Activated T-helper 1 cell treated with Interleukin-2 at 50 U/mL for 16 hours (primary cell): ENCODE results near the gene MUC5B.

ENCODE experiments used
- DNase-seq: peaks from one replicate; pipeline ENCODE4 v3.0.0-alpha.2; 2020; ENCODE audit warnings: low read depth

The MUC5B gene

DNA sequence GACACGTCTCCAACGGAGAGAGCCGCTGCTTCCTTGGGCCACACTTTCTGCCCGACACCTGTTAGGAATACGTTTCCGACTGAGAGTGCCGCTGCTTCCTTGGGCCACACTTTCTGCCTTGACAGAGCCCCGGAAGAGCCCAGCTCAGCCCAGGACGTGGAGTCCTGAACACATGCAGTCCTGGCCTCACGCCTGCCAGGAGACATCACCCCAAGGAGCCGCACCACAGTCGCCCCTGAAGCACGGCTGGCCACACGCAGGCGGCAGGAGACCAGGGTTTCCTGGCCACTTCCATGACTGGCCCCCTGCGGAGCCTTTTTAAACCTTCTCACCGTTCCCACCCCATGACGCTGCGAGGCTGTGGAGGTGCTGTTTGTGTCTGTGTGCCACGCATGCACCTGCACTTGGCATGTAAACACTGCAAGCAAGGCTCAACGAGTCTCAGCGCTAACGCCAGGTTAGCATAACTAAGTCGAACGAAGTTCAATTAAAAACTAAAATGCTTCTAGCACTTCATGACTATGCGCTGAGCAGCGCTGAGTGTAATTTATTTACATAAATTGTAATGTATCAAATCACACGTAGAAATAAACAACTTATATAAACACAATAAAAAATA is 77.8 kb downstream of the MUC5B start:
- DNase-seq, result no peak

DNA sequence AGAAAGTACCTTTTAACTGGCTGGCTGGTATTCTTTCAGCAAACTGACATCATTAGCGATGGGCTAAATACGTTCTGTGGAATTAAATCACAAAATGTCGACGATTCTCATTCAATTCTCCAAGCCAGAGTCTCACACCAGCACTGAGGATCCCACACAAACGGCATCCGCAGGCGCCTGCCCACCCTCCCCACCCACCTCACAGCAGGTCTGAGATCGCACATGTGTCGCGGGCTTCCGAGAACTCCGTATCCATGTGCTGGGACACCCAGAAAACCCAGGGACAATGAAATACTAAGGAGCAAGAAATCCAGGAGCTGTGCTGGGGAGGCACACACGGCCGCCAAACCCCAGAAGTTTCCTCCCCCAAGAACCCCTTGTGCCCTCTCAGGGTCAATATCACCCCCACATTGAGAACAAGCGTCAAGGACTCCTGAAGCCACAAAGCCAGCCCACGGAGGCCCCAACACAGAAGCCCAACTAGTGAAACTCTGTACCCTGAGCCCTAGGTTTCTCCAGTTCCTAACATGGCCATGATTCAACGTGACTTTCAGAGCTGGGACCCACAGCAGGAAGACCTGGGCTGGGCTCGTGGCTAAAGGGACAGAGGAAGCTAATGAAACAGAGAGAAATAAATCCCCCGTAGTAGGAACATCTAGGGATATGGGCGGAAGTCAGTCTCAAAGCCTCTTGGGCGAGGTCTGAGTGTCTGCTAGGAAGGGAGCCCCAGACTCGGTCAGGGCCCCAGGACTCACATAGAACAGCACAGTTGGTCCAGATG is 78.5 kb downstream of the MUC5B start:
- DNase-seq, result no peak

DNA sequence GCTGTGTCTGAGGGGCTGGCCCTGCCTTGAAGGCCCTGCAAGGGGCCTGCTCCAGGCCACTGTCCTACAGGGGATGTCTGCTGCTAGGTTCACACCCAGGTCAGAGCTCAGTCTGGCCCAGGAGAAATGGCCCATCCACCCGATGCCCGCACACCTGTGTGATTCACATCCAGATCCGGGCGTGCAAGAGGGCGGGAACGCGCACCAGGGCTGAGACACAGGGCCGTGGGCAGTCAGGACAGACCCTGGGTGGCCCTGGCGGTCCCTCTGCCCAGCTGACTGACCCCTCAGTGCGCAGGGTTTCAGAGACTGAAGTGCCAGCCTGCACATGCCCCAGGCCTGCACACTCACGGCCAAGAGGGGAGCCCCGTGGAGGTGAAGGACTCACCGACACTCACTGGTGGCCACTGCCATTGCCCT is 79.2 kb downstream of the MUC5B start:
- no peak for DNase-seq

DNA sequence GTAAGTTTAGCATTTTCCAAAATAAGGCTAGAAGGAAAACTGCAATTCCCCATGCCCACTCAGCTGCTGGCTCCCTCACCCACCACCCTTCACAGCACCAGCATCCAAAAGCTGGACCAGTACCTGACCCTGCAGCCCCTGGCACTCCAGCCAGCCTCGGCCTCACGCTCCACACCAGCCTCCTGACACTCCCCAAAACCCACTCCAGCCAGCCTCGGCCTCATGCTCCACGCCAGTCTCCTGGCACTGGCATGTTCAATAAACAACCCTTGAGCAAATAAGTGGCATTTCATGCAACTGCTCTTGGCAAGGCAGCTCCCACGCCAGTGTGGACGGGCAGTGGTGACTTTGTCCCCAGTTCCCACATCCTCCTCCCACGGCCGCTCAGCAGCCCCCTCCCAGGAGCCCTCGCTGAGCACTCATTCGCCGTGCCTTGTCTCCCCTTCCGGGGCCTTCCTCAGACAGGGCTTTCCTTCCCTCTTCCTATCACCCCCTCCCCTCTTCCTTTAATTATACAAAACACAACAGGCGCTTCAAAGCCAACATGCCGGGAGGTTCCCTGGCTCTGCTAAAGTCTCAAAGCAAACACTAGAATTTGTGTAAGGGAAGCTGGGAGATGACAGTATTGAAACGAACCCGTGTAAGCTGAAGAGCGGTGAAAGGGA is 79.7 kb downstream of the MUC5B start:
- DNase-seq, result no peak

DNA sequence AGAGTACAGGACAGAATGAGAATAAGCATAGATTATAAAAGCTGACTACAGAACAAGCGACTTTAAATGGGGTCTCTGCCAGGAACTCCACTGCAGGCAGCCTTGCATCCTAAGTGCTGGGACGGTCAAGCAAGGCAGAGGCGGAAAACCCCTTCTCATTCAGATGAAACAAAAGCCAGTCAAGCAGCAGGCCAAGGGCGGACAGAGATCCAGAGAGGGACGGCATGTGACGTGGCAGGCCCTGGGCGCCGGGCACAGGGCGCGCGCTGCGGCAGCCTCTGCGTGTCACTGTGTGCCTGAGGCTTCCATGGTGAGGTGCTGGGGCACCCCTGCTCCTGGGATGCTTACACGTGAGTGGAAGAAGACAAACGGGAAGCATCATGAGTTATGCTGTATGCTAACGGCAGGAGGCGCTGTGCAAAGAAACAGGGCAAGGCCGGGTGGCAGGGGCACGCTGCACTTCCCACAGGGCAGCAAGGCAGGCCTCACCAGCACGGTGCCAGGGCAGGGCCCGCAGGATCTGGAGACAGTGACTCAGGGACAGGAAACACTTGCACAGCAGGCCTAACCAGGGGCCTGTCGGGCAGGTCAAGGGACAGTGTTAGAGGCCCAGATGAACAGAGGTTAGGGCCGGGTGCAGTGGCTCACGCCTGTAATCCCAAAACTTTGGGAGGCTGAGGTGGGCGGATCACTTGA is 80.4 kb downstream of the MUC5B start:
- DNase-seq, result no peak

DNA sequence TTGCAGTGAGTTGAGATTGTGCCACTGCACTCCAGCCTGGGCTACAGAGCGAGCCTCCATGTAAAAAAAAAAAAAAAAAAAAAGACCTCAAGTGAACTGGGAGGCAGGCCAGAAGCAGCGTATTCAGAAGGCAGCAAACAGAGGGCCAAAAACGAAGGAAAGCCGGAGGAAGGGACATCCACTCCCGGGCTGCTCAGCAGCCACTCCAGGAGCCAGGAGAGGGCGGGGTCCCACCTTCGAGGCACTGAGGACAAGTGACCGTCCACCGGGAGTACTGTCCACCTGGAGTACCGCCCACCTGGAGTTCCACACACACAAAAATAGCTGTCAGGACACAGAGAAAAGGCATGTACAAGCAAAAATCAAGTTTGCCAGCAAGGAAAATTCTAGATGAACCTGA is 81.1 kb downstream of the MUC5B start:
- DNase-seq, result no peak

DNA sequence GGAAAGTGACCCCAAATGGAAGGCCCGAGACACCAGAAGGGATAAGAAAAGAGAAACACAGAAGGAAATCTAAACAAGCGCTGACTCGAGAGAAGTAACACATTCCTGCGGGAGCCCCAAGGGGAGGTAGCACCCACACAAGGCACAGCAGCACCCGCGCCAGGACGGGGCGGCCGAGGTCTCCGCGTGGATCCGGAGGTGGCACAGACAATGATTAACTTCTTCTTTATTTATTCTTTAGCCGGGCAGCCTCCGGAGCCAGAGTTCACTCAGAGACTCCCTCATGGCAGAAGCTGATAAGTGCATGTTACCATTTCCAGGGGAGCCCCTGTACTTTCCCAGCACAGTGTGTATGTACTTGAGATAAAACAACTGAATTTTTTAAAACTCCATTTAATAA is 81.5 kb downstream of the MUC5B start:
- DNase-seq, result no peak

DNA sequence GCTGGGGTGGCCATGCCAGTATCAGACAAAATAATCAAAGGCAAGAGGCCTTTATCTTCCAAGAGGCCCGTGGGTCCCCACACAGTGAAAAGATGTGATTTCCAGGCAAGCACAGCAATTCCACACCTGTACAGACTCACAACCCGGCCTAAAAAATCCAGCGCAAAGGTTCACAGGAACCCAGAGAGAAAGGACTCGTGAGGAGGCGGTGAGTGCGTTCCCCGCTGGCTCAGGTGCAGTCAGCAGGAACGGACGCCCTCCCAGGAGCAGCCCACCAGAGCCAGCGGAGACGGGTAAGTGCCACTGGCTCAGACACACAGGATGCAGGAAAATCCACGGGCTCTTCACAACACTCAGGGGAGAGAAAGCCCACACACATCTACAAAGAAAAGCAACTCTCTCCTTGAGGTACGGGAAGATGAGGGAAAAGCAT is 82.2 kb downstream of the MUC5B start:
- no peak for DNase-seq

DNA sequence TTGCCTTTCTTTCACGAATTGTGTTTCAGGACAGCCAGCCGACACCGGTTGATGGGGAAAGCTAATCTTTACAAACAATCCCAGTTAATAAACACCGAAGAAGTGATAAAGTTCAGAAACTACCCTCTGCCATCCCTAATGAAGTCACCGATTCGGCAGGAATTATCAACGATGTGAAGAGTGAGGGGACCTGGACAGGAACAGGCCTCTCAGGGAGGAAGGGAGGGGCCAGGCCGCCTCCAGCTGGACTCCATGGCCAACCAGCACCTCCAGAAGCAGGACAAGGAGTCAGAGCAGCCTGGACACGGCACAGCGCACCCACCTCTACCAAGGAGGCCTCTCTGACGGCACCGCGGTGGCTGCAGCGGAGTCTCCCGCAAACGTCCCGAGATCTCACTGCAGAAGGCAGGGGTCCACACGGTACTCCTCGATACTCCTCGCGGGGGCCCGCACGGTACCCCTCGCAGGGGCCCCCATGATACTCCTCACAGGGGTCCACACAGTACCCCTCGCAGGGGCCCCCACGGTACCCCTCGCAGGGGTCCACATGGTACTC is 82.7 kb downstream of the MUC5B start:
- no peak for DNase-seq

DNA sequence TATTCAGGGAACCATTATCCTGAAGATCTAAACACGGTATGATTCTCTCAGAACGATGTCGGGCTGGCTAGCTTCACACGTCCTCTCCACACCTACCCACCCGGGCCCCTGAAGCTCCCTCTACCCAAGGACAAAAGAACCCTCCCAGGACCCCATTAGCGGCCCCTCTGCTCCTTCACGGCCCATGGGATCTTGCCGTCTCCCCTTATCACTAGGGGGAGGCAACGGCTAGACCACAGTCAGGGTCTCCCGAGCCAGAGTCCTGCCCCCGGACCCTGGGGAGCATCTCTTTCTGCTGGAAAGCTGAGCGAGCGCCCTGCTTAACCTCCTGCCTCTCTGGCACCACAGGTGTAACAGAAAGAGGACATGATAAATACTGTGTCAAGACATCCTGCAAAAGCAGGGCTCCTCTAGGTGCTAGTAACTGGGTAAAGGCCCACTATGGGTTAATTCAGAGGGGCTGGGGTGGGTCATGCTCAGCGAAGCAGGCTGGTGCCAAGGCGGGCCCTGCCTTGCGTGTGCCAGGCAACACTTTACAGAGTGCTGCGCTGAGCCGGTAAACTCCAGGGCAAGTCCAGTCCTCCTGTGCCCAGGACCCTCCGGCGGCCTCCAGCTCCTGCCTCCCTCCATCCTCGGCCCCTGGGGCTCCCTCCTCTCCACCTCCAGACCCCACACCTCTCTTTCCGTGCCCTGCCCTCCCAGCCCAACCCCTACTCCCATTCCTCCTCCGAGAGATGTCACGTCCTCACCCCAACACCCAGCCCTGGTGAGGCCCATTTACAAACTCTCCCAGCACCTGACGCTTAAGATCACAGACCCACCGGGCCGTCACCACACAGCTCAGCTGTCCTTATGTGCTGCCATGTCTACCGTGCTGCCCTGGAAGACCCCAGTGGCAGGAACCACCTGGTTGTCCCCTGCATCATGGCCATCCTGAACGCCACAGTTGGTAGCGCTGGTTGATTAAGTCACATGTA is 83.6 kb downstream of the MUC5B start:
- DNase-seq, result no peak

DNA sequence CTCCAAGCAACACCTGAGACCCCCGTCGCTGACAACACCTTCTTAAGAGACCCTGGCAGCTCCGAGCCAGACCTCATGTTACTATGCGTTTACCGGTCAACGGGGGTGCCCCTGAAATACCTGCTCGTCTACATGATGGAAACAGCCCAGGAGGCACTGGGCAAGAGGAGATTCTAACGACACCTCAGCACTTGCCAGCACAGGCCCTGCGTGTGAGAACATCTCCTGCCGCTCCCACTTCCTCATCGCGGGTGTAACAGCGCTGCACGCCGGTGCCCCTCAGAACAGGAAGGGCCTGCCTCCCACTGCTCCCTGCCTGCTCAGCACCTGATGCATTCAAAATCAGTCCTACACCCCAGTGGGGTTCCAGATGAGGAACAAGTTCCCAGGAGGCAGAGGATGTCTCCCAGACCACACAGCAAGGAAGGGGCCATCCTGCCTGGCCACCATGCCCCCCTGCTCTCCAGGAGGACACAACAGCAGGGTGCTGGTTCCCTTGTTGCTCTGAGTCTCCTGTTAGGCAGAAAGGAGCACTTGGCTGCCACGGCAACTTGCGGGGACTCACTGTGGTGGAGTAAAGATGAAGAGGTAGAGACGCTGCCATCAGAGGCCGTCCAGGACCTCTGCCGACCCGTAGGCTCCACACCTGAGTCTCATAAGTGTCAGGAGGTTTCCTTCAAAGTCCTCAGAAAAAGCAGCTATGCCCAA is 84.5 kb downstream of the MUC5B start:
- DNase-seq, result no peak

DNA sequence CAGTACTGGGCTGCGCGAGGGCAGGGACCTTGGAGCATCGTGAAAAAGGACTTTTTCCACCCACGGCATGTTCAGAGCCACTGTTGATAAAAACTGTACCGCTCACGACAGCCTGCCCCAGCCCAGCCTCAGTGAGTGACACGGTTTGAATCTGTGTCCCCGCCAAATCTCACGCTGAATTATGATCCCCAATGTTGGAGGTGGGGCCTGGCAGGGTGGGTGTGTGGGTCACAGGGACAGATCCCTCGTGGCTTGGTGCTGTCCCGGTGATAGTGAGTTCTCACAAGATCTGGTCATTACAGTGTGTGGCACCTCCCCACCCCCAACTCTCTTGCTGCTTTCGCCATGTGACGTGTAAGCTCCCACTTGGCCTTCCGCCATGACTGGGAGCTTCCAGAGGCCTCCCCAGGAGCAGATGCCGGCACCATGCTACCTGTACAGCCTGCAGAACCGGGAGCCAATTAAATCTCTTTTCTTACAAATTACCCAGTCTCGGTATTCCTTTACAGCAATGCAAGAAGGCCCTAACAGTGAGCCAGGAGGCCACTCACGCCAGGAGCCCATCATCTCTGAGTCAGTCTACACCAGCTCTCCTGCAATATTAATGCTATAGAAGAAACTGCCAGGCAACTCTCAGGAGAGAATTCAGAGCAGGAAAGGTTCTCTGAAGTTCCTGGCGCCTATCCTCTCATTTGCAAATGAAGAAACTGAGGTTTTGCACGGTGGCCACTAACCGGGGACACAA is 85.3 kb downstream of the MUC5B start:
- DNase-seq, result no peak

DNA sequence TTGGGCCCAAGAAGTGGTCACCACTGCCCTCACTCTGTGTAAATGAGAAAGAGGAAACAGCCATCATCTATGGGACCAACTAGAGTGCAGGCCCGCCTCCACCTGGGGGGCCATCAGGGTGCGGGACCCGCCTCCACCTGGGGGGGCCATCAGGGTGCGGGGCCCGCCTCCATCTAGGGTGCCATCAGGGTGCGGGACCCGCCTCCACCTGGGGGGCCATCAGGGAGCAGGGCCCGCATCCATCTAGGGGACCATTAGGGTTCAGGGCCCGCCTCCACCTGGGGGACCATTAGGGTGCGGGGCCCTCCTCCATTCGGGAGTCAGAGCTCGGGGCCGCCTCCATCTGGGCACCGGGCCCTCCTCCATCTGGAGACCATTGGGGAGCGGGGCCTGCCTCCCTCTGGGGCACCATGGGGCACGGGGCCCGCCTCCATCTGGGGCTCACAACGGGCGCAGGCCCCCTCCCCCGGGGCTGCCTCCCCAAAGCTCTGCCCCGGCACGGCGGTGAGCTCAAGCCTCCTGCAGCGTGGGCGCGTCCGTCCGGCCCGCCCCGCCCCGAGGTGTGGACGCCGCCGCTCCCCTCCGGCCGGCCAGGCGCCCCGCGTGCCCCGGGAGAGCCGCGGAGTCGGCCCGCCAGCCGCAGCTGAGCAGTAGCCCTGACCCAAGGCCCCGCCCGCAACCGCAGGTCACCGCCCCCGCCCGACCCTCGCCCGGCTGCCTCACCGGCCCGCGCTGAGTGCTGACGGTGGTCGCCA is 86.1 kb downstream of the MUC5B start:
- no peak for DNase-seq

DNA sequence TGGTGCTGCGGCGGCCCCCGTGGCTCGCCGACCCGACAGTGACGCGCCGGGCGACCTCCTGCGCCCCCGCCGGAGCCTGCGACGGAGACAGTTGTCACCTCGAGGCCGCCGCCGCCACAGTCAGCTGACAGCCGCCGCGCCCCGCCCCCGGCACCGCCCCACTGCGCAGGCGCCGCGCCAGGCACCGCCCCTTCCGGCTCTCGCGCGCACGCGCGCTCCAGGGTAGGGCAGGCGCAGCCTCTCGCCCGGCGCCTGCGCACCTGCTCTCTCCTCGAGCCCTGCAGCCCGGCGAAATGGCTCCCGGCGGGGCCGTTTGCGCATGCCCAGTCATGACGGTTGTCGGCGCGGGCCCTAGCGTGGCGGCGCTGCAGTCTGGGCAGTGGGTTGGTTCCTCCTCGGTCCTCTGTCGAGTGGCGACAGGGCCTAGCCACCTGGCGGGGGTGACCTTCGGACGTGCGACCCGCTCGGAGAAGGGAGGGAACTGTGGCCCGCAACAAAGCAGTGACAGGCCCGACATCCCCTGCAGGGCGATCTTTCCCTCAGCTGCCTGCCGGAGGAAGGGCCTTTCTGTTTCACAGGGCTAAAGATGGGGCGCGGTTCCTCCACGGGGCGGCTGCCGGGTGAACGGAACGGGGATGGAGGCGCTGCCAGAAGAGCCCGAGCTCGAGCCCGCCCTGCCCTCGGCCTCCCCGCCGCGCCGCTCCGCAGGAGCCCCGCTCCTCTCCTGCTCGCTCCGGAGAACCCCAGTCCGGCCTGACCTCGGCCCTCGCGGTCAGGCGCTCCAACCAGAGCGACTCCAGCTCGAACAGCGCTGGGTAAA is 86.8 kb downstream of the MUC5B start, which contains the start of gene TOLLIP:
TSS of gene TOLLIP (minus strand) at position 135 of the 820 bp plus-strand sequence. CDS start at position 1, 134 bp downstream.
- peak; percentile 97 for DNase-seq

DNA sequence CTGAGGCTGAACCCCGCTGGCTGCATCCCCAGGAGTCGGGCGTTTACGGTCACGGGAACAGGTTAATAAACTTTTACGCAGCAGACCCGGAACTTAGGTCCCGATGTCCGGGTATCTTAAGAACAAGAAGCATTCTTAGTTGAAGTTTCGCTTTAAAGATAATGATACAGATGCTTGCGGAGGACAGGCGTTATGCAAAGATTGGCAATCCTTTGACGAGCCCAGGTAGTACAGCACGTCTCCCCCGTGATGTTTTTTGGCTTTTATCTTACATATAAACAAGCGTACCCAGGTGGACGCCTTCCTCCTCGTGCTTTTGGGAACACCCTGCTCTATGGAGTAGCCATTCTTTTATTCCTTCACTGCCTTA is 87.4 kb downstream of the MUC5B start:
- no peak for DNase-seq

DNA sequence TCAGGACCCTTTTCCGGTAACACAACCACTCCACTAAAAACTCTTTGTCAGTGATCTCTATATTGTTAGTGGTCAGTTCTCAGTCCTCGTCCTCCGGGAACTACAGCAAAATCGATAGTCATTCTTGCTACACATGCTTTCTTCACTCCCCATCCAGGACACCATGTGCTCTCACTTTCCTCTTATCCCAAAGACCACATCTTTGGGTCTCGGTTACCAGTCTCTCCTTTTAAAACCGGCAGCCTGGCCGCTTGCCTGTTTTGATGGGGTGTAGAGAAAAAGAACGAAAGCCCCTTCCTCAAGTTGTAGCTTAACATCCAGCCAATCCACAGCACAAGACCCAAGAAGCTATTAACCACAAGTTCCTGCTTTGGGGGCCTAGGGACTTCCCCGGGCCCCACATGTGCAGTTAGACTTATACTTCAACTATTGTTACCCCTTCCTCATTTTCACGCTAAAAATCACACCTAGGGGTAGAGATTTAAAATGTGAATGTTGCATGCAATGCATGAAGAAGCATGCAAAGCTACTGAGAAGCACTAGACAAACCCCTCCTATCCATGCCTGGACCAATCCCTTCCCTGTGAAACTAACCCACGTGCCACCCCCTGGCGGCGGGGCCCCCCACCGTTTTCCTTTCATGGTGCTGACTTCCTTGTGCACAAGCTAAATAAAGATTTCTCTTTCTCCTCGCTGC is 88.1 kb downstream of the MUC5B start:
- DNase-seq, result peak; percentile 32
